GM12801 (cell line): ENCODE results near the gene CD6.

ENCODE experiments used
- TF ChIP-seq, protein P1 (sequence below): IDR thresholded peaks from one replicate; pipeline ENCODE4 v1.5.1; 2011; ENCODE audit warnings: control low read depth; ENCODE audit not compliant: insufficient read length; ENCODE audit errors: extremely low read depth

CD6 gene

DNA sequence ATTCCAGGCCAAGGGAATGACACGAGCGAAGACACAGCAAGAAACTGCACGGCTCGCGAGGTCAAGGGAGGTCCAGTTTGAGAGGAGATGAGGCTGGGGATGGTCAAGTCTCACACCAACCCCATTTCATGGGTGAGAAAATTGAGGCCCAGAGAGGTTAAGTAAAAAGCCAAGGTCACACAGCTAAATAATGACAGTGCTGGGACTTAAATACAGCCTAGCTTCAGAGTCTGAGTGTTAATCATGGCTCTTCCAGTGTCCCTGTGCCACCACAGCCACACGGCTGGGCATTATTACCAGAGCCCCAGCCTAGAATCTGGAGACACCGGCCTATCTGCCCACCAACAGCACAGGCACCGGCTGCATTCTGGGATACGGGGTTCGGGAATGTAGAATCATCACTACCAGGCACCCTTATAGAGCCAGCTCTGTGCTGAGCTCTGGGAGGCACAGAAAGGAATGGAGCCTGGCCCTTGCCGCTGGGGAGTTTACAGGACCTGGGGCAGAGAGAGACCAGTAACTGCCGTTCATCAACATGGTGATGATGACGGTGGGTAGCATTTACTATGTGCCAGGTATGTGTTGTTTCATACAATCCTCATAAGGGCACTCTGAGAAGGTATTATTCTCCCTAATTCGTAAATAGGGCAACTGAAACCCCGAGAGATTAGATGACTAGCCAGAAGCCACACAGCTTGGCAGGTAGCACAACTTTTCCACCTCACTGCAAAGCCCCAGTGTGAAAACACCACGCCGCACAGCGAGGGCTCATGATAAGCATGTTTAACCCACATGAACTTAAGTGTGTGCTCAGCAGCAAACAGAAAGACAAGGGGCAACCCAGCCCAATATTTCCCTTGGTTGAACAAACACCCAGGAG, 51.8 kb downstream of the CD6 start:
- TF ChIP-seq, protein P1, sequence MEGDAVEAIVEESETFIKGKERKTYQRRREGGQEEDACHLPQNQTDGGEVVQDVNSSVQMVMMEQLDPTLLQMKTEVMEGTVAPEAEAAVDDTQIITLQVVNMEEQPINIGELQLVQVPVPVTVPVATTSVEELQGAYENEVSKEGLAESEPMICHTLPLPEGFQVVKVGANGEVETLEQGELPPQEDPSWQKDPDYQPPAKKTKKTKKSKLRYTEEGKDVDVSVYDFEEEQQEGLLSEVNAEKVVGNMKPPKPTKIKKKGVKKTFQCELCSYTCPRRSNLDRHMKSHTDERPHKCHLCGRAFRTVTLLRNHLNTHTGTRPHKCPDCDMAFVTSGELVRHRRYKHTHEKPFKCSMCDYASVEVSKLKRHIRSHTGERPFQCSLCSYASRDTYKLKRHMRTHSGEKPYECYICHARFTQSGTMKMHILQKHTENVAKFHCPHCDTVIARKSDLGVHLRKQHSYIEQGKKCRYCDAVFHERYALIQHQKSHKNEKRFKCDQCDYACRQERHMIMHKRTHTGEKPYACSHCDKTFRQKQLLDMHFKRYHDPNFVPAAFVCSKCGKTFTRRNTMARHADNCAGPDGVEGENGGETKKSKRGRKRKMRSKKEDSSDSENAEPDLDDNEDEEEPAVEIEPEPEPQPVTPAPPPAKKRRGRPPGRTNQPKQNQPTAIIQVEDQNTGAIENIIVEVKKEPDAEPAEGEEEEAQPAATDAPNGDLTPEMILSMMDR, result no peak

DNA sequence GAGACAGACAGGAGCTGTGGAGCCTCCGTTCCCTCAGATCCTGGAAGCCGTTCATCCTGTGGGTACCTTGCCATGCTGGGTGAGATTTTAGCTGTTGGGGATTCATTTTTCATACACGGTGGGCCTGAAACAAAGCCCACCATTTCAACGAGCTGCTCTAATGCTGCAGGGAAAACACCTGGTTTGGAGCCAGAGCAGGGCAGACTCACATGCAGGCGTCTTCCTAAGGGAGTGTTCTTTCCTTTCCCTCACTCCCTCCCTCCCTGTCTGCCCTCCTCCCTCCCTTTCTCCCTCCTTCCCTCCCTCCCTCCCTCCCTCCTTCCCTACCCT, 52.5 kb downstream of the CD6 start:
- TF ChIP-seq, protein P1, result no peak

GRCh38 chr11:61024938-61025820, 53.7 kb downstream of the CD6 start:
- TF ChIP-seq, protein P1, result no peak

- TF ChIP-seq, protein P1, result no peak
Measured at GRCh38 chr11:61025821-61026120, 54.3 kb downstream of the CD6 start.

- TF ChIP-seq, protein P1, result no peak
Measured at GRCh38 chr11:61026121-61027031, 54.9 kb downstream of the CD6 start.

DNA sequence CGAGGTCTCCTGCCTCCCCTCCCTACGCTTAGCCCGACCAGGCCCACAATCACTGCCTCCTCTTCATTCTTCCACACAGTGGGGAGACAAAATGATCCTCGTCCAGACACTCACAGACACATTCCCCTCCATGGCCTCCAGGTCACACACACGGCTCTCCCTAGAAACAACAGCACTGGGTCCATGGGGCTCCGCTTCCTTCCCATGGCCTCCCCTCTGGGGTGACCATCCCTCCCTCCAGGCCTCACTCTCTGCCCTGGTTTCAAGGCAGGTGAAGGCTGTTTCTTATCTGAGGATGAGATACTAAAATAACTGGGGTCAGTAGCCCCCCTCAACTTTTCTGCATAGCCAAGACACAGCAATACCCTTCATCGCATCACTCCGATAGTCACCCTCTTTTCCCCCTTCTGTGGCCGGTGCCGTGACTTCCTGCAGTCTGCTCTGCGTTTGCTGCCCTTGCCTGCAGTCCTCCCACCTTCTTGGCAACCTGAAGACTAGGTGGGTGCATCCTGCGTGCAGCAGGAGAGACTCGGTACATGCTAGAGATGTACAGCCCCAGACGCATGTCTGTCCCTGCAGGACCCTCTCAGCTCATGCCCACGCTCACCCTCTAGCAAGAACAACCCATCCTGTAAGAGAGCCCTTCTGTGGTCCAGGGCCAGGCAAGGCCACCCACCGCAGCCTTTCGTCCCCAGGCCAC, 55.8 kb downstream of the CD6 start:
- TF ChIP-seq, protein P1, result no peak
